ENCODE measurements around the gene TENT4B. TPM values are rescaled to one million over a fixed set of nuclear protein-coding genes. Genes with fewer than 3 reads are reported as not detected.

The TENT4B gene
- polyA plus RNA-seq (2011; rRNA removed) (14.5 and 19.4 TPM in 2 replicates), polyA plus RNA-seq (2017; fragmentation: RNase III; extraction: RNeasy Plus Mini Kit Qiagen cat#74134 plus additional on column Dnase treatment) (12.2 to 12.5 TPM (median 12.2 TPM) in 3 replicates), polyA minus RNA-seq (2011; rRNA and poly(A)+ RNA removed) (14.9 and 17.4 TPM in 2 replicates)
- 5.2 and 6.5 TPM in 2 replicates for polyA plus RNA-seq (2012; cell fraction: cytosol; rRNA removed)
- 4.1 and 4.4 TPM in 2 replicates for polyA plus RNA-seq (2012; cell fraction: nucleus; rRNA removed)

DNA sequence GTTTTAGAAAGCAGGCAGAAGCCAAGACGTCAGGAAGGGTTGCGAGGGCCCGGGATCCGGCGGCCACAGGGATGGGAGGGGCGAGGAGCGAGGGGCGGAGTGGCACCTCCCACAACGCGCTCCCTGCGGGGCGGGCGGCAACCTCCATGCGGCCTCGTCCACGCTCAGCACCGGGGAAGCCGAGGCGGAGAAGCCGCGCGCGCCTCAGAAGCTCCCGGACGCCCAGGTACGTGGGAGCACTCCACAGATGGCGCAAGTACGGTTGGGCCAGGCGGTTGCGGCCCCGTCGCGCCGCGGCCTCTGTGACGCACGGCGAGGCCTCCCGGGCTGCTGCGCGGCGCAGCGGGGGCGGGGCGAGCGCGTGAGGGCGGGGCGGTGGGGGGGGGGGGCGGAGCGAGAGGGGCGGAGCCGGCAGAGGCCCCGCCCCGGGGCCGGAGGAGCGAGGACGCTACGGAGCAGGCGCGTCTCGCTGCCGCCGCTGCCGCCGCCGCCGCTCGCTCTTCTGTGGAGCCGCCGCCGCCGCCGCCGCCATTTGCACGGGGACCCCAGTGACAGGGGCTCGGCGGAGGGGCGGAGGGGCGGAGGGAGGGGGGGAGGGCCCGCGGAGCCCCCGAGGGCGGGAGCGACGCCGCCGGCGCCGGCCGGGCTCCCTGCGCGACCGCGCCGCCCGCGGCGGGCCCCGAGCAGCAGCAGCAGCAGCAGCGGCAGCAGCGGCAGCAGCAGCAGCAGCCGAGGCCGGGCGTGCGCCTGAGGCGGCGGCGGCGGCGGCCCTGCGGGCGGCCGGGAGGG, at the start of gene TENT4B:
Gene TENT4B, plus strand, starts transcription at position 500 of the 789 bp plus-strand sequence. CDS start 316 bp downstream, outside the sequence.
- peaks cover 29% of the 10 kb centered on the region for H3K4me1 ChIP-seq
- no peak for FAIRE-seq
- H3K4me2 ChIP-seq = peak within 1 kb of the TSS; percentile 99
- H3K9me3 ChIP-seq = no peaks in the 10 kb centered on the region
- peak within 1 kb of the TSS; percentile 96 for H3K27ac ChIP-seq
- peak; percentile 83 to 94 for ATAC-seq
- WGBS (ENCODE audit: missing lambda C conversion rate) = 5% methylated on average over 15 of the region's 114 CpGs
- ChIA-PET CTCF (interaction anchor here (2.5 kb wide), 1 partner anchor 58 kb away, joined by 11 read pairs; no protein-coding TSS in a partner anchor), POLR2A (interaction anchor here (0.6 to 1.9 kb wide), 2 partner anchors 58 to 65 kb away, joined by 3 to 5 read pairs; no protein-coding TSS in a partner anchor)
- DNase-seq (ENCODE audit: low read depth in 1 of 2, low spot score in 1 of 2) = peak; percentile 85 to 89
- H3K4me3 ChIP-seq = peak within 1 kb of the TSS; percentile 71
- no peak for TF ChIP-seq EHF (CRISPR knock-in tag; IDR thresholded peaks at IDR 0.05)
- TF ChIP-seq SREBF2 (IDR thresholded peaks at IDR 0.05) = no peak
- TF ChIP-seq ZSCAN20 (CRISPR knock-in tag; IDR thresholded peaks at IDR 0.05) = no peak
- TF ChIP-seq, protein P1, sequence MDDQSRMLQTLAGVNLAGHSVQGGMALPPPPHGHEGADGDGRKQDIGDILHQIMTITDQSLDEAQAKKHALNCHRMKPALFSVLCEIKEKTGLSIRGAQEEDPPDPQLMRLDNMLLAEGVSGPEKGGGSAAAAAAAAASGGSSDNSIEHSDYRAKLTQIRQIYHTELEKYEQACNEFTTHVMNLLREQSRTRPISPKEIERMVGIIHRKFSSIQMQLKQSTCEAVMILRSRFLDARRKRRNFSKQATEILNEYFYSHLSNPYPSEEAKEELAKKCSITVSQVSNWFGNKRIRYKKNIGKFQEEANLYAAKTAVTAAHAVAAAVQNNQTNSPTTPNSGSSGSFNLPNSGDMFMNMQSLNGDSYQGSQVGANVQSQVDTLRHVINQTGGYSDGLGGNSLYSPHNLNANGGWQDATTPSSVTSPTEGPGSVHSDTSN (IDR thresholded peaks at IDR 0.05) = 0 out of 2 replicates have a peak, but pooled peaks have one; percentile 21
- no peak for TF ChIP-seq RARB (CRISPR knock-in tag; IDR thresholded peaks at IDR 0.05)
- no peak for TF ChIP-seq EP300 (IDR thresholded peaks at IDR 0.05)
- TF ChIP-seq NPAS2 (CRISPR knock-in tag; IDR thresholded peaks at IDR 0.05; ENCODE audit: borderline replicate concordance) = no peak
- TF ChIP-seq JUN (IDR thresholded peaks at IDR 0.05) = peak in 1 of 2 experiments; percentile 95; a peak in 4 of 5 replicates
- TF ChIP-seq CHD4 (IDR thresholded peaks at IDR 0.05; ENCODE audit: borderline replicate concordance) = no peak
- no peak for TF ChIP-seq HOXB13 (CRISPR knock-in tag; IDR thresholded peaks at IDR 0.05; ENCODE audit: low read depth)
- no peak for TF ChIP-seq NFE2L2 (conservative IDR thresholded peaks at IDR 0.05; ENCODE audit: low read length)
- TF ChIP-seq, protein P2, sequence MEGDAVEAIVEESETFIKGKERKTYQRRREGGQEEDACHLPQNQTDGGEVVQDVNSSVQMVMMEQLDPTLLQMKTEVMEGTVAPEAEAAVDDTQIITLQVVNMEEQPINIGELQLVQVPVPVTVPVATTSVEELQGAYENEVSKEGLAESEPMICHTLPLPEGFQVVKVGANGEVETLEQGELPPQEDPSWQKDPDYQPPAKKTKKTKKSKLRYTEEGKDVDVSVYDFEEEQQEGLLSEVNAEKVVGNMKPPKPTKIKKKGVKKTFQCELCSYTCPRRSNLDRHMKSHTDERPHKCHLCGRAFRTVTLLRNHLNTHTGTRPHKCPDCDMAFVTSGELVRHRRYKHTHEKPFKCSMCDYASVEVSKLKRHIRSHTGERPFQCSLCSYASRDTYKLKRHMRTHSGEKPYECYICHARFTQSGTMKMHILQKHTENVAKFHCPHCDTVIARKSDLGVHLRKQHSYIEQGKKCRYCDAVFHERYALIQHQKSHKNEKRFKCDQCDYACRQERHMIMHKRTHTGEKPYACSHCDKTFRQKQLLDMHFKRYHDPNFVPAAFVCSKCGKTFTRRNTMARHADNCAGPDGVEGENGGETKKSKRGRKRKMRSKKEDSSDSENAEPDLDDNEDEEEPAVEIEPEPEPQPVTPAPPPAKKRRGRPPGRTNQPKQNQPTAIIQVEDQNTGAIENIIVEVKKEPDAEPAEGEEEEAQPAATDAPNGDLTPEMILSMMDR (IDR thresholded peaks at IDR 0.05) = no peak
- TF ChIP-seq MAFK (IDR thresholded peaks at IDR 0.05; ENCODE audit: partially characterized antibody) = no peak
- no peak for TF ChIP-seq ESRRA (IDR thresholded peaks at IDR 0.05; ENCODE audit: borderline replicate concordance, low read length)
- TF ChIP-seq, protein P3, sequence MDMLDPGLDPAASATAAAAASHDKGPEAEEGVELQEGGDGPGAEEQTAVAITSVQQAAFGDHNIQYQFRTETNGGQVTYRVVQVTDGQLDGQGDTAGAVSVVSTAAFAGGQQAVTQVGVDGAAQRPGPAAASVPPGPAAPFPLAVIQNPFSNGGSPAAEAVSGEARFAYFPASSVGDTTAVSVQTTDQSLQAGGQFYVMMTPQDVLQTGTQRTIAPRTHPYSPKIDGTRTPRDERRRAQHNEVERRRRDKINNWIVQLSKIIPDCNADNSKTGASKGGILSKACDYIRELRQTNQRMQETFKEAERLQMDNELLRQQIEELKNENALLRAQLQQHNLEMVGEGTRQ (IDR thresholded peaks at IDR 0.05) = no peak
- TF ChIP-seq RAD21 (conservative IDR thresholded peaks at IDR 0.05 in 1 of 2, IDR thresholded peaks at IDR 0.05 in 1 of 2) = 0 out of 5 replicates have a peak, but pooled peaks of 1 of the 2 experiments have one; percentile 9
- no peak for TF ChIP-seq ZFP36 (IDR thresholded peaks at IDR 0.05; ENCODE audit: borderline replicate concordance, partially characterized antibody)
- no peak for TF ChIP-seq RFX5 (IDR thresholded peaks at IDR 0.05)
- TF ChIP-seq NR3C1 (IDR thresholded peaks at IDR 0.05) = no peak
- no peak for TF ChIP-seq RNF2 (IDR thresholded peaks at IDR 0.05; ENCODE audit: borderline replicate concordance, low read depth)
- TF ChIP-seq JUNB (IDR thresholded peaks at IDR 0.05) = no peak
- no peak for TF ChIP-seq KDM5A (IDR thresholded peaks at IDR 0.05)
- TF ChIP-seq TP53 (CRISPR knock-in tag; IDR thresholded peaks at IDR 0.05) = no peak
- peak; percentile 91 for TF ChIP-seq POLR2A (IDR thresholded peaks at IDR 0.05; ENCODE audit: low read length)
- peak; percentile 99 for TF ChIP-seq PHF8 (IDR thresholded peaks at IDR 0.05; ENCODE audit: borderline replicate concordance, low read depth)
- TF ChIP-seq, protein P4, sequence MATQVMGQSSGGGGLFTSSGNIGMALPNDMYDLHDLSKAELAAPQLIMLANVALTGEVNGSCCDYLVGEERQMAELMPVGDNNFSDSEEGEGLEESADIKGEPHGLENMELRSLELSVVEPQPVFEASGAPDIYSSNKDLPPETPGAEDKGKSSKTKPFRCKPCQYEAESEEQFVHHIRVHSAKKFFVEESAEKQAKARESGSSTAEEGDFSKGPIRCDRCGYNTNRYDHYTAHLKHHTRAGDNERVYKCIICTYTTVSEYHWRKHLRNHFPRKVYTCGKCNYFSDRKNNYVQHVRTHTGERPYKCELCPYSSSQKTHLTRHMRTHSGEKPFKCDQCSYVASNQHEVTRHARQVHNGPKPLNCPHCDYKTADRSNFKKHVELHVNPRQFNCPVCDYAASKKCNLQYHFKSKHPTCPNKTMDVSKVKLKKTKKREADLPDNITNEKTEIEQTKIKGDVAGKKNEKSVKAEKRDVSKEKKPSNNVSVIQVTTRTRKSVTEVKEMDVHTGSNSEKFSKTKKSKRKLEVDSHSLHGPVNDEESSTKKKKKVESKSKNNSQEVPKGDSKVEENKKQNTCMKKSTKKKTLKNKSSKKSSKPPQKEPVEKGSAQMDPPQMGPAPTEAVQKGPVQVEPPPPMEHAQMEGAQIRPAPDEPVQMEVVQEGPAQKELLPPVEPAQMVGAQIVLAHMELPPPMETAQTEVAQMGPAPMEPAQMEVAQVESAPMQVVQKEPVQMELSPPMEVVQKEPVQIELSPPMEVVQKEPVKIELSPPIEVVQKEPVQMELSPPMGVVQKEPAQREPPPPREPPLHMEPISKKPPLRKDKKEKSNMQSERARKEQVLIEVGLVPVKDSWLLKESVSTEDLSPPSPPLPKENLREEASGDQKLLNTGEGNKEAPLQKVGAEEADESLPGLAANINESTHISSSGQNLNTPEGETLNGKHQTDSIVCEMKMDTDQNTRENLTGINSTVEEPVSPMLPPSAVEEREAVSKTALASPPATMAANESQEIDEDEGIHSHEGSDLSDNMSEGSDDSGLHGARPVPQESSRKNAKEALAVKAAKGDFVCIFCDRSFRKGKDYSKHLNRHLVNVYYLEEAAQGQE (IDR thresholded peaks at IDR 0.05) = no peak
- TF ChIP-seq, protein P5, sequence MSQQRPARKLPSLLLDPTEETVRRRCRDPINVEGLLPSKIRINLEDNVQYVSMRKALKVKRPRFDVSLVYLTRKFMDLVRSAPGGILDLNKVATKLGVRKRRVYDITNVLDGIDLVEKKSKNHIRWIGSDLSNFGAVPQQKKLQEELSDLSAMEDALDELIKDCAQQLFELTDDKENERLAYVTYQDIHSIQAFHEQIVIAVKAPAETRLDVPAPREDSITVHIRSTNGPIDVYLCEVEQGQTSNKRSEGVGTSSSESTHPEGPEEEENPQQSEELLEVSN (IDR thresholded peaks at IDR 0.05; ENCODE audit: borderline replicate concordance, low read depth) = no peak; the same call in 1 of the 2 replicates
- TF ChIP-seq FOSL2 (IDR thresholded peaks at IDR 0.05) = no peak
- TF ChIP-seq FOSL2 (CRISPR knock-in tag; IDR thresholded peaks at IDR 0.05) = no peak
- no peak for TF ChIP-seq MAZ (IDR thresholded peaks at IDR 0.05; ENCODE audit: borderline replicate concordance, low read depth, low read length)
- TF ChIP-seq, protein P6, sequence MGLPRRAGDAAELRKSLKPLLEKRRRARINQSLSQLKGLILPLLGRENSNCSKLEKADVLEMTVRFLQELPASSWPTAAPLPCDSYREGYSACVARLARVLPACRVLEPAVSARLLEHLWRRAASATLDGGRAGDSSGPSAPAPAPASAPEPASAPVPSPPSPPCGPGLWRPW (IDR thresholded peaks at IDR 0.05) = no peak
- TF ChIP-seq SMC3 (IDR thresholded peaks at IDR 0.05) = no peak; the same call in 2 of the 3 replicates

All from A549 (cell line).